Measurements from ENCODE around the gene GMPPB.

GMPPB gene

GRCh38 chr3:49720855-49721595, 2.7 kb downstream of the GMPPB start:
- Histone ChIP-seq H3K27me3 (ENCODE audit: insufficient read depth, poor library complexity, severe bottlenecking) (no peaks in the 10 kb centered on the region), H3K4me3 (replicated peaks; ENCODE audit: insufficient read depth, low read length) (no peak overlapping the region), H3K27ac (replicated peaks) (no peak overlapping the region)
- TF ChIP-seq, protein P1, sequence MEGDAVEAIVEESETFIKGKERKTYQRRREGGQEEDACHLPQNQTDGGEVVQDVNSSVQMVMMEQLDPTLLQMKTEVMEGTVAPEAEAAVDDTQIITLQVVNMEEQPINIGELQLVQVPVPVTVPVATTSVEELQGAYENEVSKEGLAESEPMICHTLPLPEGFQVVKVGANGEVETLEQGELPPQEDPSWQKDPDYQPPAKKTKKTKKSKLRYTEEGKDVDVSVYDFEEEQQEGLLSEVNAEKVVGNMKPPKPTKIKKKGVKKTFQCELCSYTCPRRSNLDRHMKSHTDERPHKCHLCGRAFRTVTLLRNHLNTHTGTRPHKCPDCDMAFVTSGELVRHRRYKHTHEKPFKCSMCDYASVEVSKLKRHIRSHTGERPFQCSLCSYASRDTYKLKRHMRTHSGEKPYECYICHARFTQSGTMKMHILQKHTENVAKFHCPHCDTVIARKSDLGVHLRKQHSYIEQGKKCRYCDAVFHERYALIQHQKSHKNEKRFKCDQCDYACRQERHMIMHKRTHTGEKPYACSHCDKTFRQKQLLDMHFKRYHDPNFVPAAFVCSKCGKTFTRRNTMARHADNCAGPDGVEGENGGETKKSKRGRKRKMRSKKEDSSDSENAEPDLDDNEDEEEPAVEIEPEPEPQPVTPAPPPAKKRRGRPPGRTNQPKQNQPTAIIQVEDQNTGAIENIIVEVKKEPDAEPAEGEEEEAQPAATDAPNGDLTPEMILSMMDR (IDR thresholded peaks at IDR 0.05; ENCODE audit: insufficient read depth, low read length), result no peak
- no peak for TF ChIP-seq GABPA (IDR thresholded peaks at IDR 0.05; ENCODE audit: low read depth)
- TF ChIP-seq SPI1 (IDR thresholded peaks at IDR 0.05; ENCODE audit: borderline replicate concordance, low read depth), result no peak
- no peak for TF ChIP-seq POLR2AphosphoS5 (IDR thresholded peaks at IDR 0.05; ENCODE audit: low read depth)
- TF ChIP-seq, protein P2, sequence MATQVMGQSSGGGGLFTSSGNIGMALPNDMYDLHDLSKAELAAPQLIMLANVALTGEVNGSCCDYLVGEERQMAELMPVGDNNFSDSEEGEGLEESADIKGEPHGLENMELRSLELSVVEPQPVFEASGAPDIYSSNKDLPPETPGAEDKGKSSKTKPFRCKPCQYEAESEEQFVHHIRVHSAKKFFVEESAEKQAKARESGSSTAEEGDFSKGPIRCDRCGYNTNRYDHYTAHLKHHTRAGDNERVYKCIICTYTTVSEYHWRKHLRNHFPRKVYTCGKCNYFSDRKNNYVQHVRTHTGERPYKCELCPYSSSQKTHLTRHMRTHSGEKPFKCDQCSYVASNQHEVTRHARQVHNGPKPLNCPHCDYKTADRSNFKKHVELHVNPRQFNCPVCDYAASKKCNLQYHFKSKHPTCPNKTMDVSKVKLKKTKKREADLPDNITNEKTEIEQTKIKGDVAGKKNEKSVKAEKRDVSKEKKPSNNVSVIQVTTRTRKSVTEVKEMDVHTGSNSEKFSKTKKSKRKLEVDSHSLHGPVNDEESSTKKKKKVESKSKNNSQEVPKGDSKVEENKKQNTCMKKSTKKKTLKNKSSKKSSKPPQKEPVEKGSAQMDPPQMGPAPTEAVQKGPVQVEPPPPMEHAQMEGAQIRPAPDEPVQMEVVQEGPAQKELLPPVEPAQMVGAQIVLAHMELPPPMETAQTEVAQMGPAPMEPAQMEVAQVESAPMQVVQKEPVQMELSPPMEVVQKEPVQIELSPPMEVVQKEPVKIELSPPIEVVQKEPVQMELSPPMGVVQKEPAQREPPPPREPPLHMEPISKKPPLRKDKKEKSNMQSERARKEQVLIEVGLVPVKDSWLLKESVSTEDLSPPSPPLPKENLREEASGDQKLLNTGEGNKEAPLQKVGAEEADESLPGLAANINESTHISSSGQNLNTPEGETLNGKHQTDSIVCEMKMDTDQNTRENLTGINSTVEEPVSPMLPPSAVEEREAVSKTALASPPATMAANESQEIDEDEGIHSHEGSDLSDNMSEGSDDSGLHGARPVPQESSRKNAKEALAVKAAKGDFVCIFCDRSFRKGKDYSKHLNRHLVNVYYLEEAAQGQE (IDR thresholded peaks at IDR 0.05; ENCODE audit: insufficient replicate concordance, low read depth), result no peak
- DNase-seq (ENCODE audit: low read depth in 1 of 2, low spot score in 1 of 2), result no peak

- Histone ChIP-seq H3K27ac (replicated peaks) (no peak within 1 kb of the TSS), H3K4me3 (replicated peaks; ENCODE audit: insufficient read depth, low read length) (no peak within 1 kb of the TSS; the same call in 1 of the 2 replicates), H3K27me3 (ENCODE audit: insufficient read depth, poor library complexity, severe bottlenecking) (no peaks in the 10 kb centered on the region)
- peak; percentile 70 to 92 for DNase-seq (ENCODE audit: low read depth in 1 of 2, low spot score in 1 of 2)
- peak; percentile 75 for TF ChIP-seq POLR2AphosphoS5 (IDR thresholded peaks at IDR 0.05; ENCODE audit: low read depth)
- TF ChIP-seq, protein P1 (IDR thresholded peaks at IDR 0.05; ENCODE audit: insufficient read depth, low read length), result peak; percentile 1
- TF ChIP-seq SPI1 (IDR thresholded peaks at IDR 0.05; ENCODE audit: borderline replicate concordance, low read depth), result no peak
- no peak for TF ChIP-seq GABPA (IDR thresholded peaks at IDR 0.05; ENCODE audit: low read depth)
- TF ChIP-seq, protein P2 (IDR thresholded peaks at IDR 0.05; ENCODE audit: insufficient replicate concordance, low read depth), result no peak
These were observed 4.4 kb downstream of the GMPPB start, which contains the start of gene AMIGO3 for GRCh38 chr3:49719214-49719884. TSS of gene AMIGO3 (minus strand) at chr3:49719684. CDS start at chr3:49719465, 219 bp downstream.

DNA sequence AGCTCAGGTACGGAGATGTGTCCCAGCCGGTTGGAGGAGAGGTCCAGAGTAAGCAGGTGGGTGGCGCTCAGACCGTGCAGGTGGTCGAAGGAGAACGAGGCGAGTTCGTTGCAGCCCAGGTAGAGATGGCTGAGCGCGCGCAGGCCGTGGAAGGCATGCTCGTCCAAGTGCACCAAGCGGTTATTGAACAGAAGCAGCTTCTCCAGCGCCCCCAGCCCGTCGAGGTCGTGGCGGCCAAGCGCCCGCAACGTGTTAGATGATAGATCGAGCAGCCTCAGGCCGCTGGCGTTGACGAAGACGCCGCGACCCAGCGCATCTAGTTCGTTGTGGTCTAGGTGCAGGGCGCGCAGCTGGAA, 4.9 kb downstream of the GMPPB start:
- Histone ChIP-seq H3K27ac (replicated peaks) (no peak overlapping the region), H3K4me3 (replicated peaks; ENCODE audit: insufficient read depth, low read length) (no peak overlapping the region), H3K27me3 (ENCODE audit: insufficient read depth, poor library complexity, severe bottlenecking) (no peaks in the 10 kb centered on the region)
- DNase-seq (ENCODE audit: low read depth in 1 of 2, low spot score in 1 of 2), result no peak
- TF ChIP-seq SPI1 (IDR thresholded peaks at IDR 0.05; ENCODE audit: borderline replicate concordance, low read depth), result no peak
- TF ChIP-seq, protein P2 (IDR thresholded peaks at IDR 0.05; ENCODE audit: insufficient replicate concordance, low read depth), result no peak
- no peak for TF ChIP-seq GABPA (IDR thresholded peaks at IDR 0.05; ENCODE audit: low read depth)
- TF ChIP-seq, protein P1 (IDR thresholded peaks at IDR 0.05; ENCODE audit: insufficient read depth, low read length), result no peak
- no peak for TF ChIP-seq POLR2AphosphoS5 (IDR thresholded peaks at IDR 0.05; ENCODE audit: low read depth)
